ENCODE measurements around the gene UBE2E1.

Gene UBE2E1

GRCh38 chr3:23805633-23806533 lies at the start of gene UBE2E1:
UBE2E1 (plus strand) TSS chr3:23805955; CDS start chr3:23807270, 1,315 bp downstream.
- DNase-seq (ENCODE audit: low read depth), result peak; percentile 50

- no peak for DNase-seq (ENCODE audit: low read depth)
These were observed 49.4 kb upstream of the UBE2E1 start for GRCh38 chr3:23756206-23756840.

GRCh38 chr3:23758253-23758838 lies 47.4 kb upstream of the UBE2E1 start:
- no peak for DNase-seq (ENCODE audit: low read depth)

GRCh38 chr3:23760325-23760724 lies 45.4 kb upstream of the UBE2E1 start:
- DNase-seq (ENCODE audit: low read depth), result no peak

GRCh38 chr3:23760871-23761373 lies 44.8 kb upstream of the UBE2E1 start:
- no peak for DNase-seq (ENCODE audit: low read depth)

GRCh38 chr3:23761440-23761896 lies 44.3 kb upstream of the UBE2E1 start:
- DNase-seq (ENCODE audit: low read depth), result no peak

- DNase-seq (ENCODE audit: low read depth), result no peak
These were observed 43.5 kb upstream of the UBE2E1 start for GRCh38 chr3:23762214-23762613.

GRCh38 chr3:23762759-23763477 lies 42.8 kb upstream of the UBE2E1 start:
- DNase-seq (ENCODE audit: low read depth), result no peak

GRCh38 chr3:23764407-23764806 lies 41.3 kb upstream of the UBE2E1 start:
- DNase-seq (ENCODE audit: low read depth), result no peak

- no peak for DNase-seq (ENCODE audit: low read depth)
These were observed 38.2 kb upstream of the UBE2E1 start for GRCh38 chr3:23767546-23767945.

- DNase-seq (ENCODE audit: low read depth), result no peak
These were observed 30.4 kb upstream of the UBE2E1 start for GRCh38 chr3:23775254-23775909.

- DNase-seq (ENCODE audit: low read depth), result no peak
These were observed 29.3 kb upstream of the UBE2E1 start for GRCh38 chr3:23776352-23776891.

- DNase-seq (ENCODE audit: low read depth), result no peak
These were observed 27.3 kb upstream of the UBE2E1 start for GRCh38 chr3:23778446-23778845.

- DNase-seq (ENCODE audit: low read depth), result no peak
These were observed 25.9 kb upstream of the UBE2E1 start for GRCh38 chr3:23779841-23780240.

GRCh38 chr3:23781051-23781450 lies 24.7 kb upstream of the UBE2E1 start:
- DNase-seq (ENCODE audit: low read depth), result no peak

- no peak for DNase-seq (ENCODE audit: low read depth)
These were observed 23.9 kb upstream of the UBE2E1 start for GRCh38 chr3:23781871-23782270.

GRCh38 chr3:23785097-23785645 lies 20.6 kb upstream of the UBE2E1 start:
- no peak for DNase-seq (ENCODE audit: low read depth)

GRCh38 chr3:23785882-23786281 lies 19.9 kb upstream of the UBE2E1 start:
- DNase-seq (ENCODE audit: low read depth), result no peak

- DNase-seq (ENCODE audit: low read depth), result no peak
These were observed 14.1 kb upstream of the UBE2E1 start for GRCh38 chr3:23791678-23792077.

GRCh38 chr3:23793528-23794134 lies 12.1 kb upstream of the UBE2E1 start:
- DNase-seq (ENCODE audit: low read depth), result no peak

All from stimulated activated CD8-positive, alpha-beta memory T cell treated with anti-CD3 and anti-CD28 coated beads, Interleukin-12 subunit alpha, Interleukin-12 subunit beta, amount 100 ng/mL, for 4 hours (primary cell).